HK-2 (cell line): Measurements from ENCODE around the gene CHRND.
"Not testable (repeated sequence)": the region's sequence is repeated elsewhere in the genome, so short reads cannot be mapped to it uniquely, and the experiment has no call there.

Source experiments
- DNase-seq: peaks from one replicate; pipeline ENCODE4 v3.0.0-alpha.2; 2018; ENCODE audit not compliant: unreplicated experiment

The CHRND gene

GRCh38 chr2:232541961-232542714 is 16.2 kb downstream of the CHRND start:
- DNase-seq = no peak

- no peak for DNase-seq
Measured at GRCh38 chr2:232542715-232543467, 16.9 kb downstream of the CHRND start.

- DNase-seq = no peak
Measured at GRCh38 chr2:232543491-232543890, 17.5 kb downstream of the CHRND start.

GRCh38 chr2:232543928-232544631 is 18.1 kb downstream of the CHRND start:
- no peak for DNase-seq

DNA sequence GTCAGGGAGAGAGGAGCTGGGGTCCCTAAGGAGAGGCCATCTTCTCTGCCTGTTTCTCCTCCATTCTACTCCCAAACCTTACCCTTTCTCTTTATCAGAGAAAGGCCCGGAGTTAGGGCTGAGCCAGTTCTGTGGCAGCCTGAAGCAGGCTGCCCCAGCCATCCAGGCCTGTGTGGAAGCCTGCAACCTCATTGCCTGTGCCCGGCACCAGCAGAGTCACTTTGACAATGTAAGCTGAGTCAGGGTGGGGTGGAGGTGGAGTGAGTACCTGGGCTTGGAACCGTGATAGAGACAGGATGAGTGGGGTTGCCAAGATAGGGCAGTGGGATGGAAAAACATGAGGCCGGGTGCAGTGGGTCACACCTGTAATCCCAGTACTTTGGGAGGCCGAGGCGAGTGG is 18.7 kb downstream of the CHRND start:
- DNase-seq = no peak

GRCh38 chr2:232545511-232546375 is 19.8 kb downstream of the CHRND start:
- DNase-seq = no peak

DNA sequence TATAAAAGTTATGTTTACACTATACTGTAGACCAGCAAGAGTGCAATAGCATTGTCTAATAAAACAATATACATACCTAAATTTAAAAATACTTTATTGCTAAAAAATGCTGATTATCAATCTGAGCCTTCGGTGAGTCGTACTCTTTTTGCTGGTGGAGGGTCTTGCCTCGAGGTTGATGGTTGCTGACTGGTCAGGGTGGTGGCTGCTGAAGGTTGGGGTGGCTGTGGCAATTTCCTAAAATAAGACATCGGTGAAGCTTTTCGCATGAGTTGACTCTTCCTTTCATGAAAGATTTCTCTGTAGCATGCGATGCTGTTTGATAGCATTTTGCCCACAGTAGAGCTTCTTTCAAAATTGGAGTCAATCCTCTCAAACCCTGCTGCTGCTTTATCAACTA is 22.0 kb downstream of the CHRND start:
- no peak for DNase-seq

- DNase-seq = no peak
Measured at GRCh38 chr2:232549655-232550353, 23.8 kb downstream of the CHRND start.

- peak; percentile 95 for DNase-seq
Measured at GRCh38 chr2:232550354-232551249, 24.6 kb downstream of the CHRND start, which contains the start of the genes EIF4E2 and TIGD1. Gene EIF4E2, plus strand, starts transcription at chr2:232550689. Its CDS starts 36 bp downstream, at chr2:232550725. Gene TIGD1, minus strand, starts transcription at chr2:232550557. Its CDS starts 675 bp downstream, at chr2:232549882.

GRCh38 chr2:232551250-232551638 is 25.3 kb downstream of the CHRND start:
- no peak for DNase-seq

GRCh38 chr2:232551776-232552175 is 25.8 kb downstream of the CHRND start:
- no peak for DNase-seq

GRCh38 chr2:232556426-232556825 is 30.5 kb downstream of the CHRND start:
- no peak for DNase-seq

GRCh38 chr2:232562515-232563151 is 36.7 kb downstream of the CHRND start:
- DNase-seq = no peak

GRCh38 chr2:232563580-232563979 is 37.6 kb downstream of the CHRND start:
- no peak for DNase-seq

DNA sequence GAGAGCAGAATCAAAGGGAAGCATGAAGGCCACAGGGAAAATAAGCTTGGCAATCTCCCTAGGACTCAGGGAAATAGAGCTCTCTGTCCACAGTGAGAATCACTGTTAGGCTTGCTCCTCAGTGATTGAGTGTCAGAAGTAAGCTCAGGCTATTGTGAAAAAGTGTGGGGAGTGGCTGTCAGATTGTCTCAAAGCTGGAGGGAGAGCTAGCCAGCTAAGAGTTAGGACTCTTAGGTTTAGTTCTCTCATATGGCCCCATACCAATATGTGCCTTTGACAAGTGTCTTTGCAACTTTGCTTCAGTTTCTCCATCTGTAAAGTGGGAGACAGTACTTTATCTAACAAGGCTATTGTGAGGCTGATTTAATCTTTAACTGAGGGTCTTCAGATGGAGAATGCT is 41.8 kb downstream of the CHRND start:
- no peak for DNase-seq

GRCh38 chr2:232568161-232568560 is 42.2 kb downstream of the CHRND start:
- DNase-seq = peak; percentile 34

DNA sequence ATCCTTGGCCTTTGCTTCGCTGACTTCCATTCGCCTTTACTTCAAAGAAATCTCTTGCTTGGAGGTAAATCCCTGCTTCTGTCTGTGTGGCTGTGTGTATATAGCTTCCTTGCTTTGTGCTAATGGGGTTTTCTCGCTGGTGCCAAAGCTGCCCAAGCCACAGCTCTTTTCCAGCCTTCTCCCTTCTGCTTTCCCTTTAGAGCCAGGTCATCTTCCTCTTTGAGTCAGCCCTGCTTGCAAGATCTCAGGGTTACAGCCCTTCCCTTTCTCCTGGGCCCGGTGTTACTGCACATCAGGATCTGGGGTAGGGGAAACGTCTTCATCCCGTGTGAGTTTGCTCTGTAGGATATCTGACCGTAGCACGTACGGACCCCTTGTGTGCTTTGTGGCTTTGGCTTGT is 43.6 kb downstream of the CHRND start:
- DNase-seq = no peak

GRCh38 chr2:232570481-232570880 is 44.5 kb downstream of the CHRND start:
- not testable (repeated sequence) for DNase-seq

GRCh38 chr2:232571026-232571474 is 45.1 kb downstream of the CHRND start:
- no peak for DNase-seq
